ENCODE results near the gene PSMC1.

The PSMC1 gene

GRCh38 chr14:90302529-90303303, 46.4 kb downstream of the PSMC1 start:
- TF ChIP-seq CTCF (IDR thresholded peaks at IDR 0.05; ENCODE audit: low read depth, low read length), result no peak
- no peak overlapping the region for H3K4me3 ChIP-seq (ENCODE audit: low read depth, low read length)

- H3K4me3 ChIP-seq (ENCODE audit: low read depth, low read length), result no peak overlapping the region
These were observed 47.1 kb downstream of the PSMC1 start for GRCh38 chr14:90303473-90303872.

GRCh38 chr14:90304502-90304901, 48.1 kb downstream of the PSMC1 start:
- no peak for TF ChIP-seq CTCF (IDR thresholded peaks at IDR 0.05; ENCODE audit: low read depth, low read length)
- no peak overlapping the region for H3K4me3 ChIP-seq (ENCODE audit: low read depth, low read length)

More at GRCh38 chr14:90303473-90303872, 47.1 kb downstream of the PSMC1 start:
- no peak for TF ChIP-seq CTCF (IDR thresholded peaks at IDR 0.05; ENCODE audit: low read depth, low read length)

DNA sequence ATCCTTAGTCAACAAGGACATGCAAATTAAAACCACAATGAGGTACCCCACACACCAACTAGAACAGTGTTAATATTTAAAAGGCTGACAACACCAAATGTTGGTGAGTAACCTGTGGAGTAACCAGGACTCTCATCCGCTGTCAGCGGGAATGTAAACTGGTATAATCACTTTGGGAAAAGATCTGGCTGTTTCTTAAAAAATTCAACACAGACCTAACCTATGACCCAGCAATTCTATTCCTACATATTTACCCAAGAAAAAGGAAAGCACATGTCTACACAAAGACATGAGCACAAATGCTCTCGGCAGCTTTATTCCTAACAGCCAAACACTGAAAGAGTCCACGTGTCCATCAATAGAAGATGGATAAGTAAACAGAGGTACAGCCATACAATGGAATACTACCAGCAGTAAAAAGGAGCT, 48.8 kb downstream of the PSMC1 start:
- TF ChIP-seq CTCF (IDR thresholded peaks at IDR 0.05; ENCODE audit: low read depth, low read length), result no peak
- no peak overlapping the region for H3K4me3 ChIP-seq (ENCODE audit: low read depth, low read length)

- no peak for TF ChIP-seq CTCF (IDR thresholded peaks at IDR 0.05; ENCODE audit: low read depth, low read length)
- no peak overlapping the region for H3K4me3 ChIP-seq (ENCODE audit: low read depth, low read length)
These were observed 52.2 kb downstream of the PSMC1 start for GRCh38 chr14:90308561-90308960.

DNA sequence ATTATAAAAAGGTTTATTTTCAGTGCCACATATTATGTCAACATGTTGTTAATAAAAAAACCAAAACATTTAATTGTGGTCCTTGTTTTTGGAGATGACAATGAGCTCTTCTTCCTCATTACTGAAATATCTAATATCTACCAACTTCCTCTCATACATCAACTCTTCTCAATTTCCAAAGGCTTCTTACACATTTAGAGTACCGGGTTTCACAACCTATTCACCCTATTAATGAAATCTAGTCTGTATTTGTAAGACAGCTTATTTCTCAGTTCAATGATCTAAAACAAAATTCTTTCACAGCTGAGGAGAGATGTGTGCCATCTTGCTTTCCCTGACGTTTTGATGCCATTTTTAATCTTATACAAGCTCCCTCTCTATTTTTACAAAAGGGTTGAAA, 60.9 kb downstream of the PSMC1 start:
- no peak for TF ChIP-seq CTCF (IDR thresholded peaks at IDR 0.05; ENCODE audit: low read depth, low read length)
- H3K4me3 ChIP-seq (ENCODE audit: low read depth, low read length), result no peak overlapping the region

DNA sequence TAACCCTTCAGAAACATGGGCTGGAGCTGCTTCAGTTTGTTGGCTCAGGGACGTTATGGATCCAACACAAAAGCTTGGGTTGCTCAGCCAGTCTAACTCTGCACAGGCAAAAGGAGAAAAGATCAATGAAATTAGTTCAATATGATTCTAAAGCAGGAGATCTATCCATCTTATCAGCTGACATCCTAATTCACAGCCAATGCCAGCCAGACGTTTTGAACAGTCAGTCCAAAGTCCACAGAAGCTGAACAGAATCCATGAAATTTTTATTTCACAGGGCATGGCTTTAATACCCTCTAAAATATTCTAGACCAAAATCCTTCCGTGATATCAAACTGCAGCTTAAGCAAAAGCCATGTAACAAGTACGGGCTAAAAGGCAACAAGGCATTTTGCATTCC, 61.7 kb downstream of the PSMC1 start:
- H3K4me3 ChIP-seq (ENCODE audit: low read depth, low read length), result no peak overlapping the region
- TF ChIP-seq CTCF (IDR thresholded peaks at IDR 0.05; ENCODE audit: low read depth, low read length), result no peak

Measured in WI38 (cell line).